Retina (tissue), 1 donor: ENCODE results near the gene HSPB1.
"Not testable (repeated sequence)": the region's sequence is repeated elsewhere in the genome, so short reads cannot be mapped to it uniquely, and the experiment has no call there.

Experiments used
- DNase-seq: peaks from one replicate; pipeline ENCODE4 v3.0.0-alpha.2; 2016

Gene HSPB1

GRCh38 chr7:76335417-76335816, 32.9 kb downstream of the HSPB1 start:
- DNase-seq, result not testable (repeated sequence)

GRCh38 chr7:76336094-76336493, 33.6 kb downstream of the HSPB1 start:
- no peak for DNase-seq

- DNase-seq, result no peak
Observed at GRCh38 chr7:76337147-76337546, 34.7 kb downstream of the HSPB1 start.

- no peak for DNase-seq
Observed at GRCh38 chr7:76338298-76339084, 36.0 kb downstream of the HSPB1 start.

GRCh38 chr7:76340617-76341131, 38.2 kb downstream of the HSPB1 start:
- DNase-seq, result no peak

- DNase-seq, result no peak
Observed at GRCh38 chr7:76342222-76342621, 39.7 kb downstream of the HSPB1 start.

GRCh38 chr7:76343294-76343930, 40.9 kb downstream of the HSPB1 start:
- DNase-seq, result no peak

GRCh38 chr7:76343931-76344321, 41.5 kb downstream of the HSPB1 start:
- no peak for DNase-seq

GRCh38 chr7:76346097-76346496, 43.6 kb downstream of the HSPB1 start:
- DNase-seq, result no peak

- no peak for DNase-seq
Observed at GRCh38 chr7:76346778-76347177, 44.3 kb downstream of the HSPB1 start.

- no peak for DNase-seq
Observed at GRCh38 chr7:76347710-76348109, 45.2 kb downstream of the HSPB1 start.

GRCh38 chr7:76349313-76349885, 46.9 kb downstream of the HSPB1 start:
- DNase-seq, result no peak

- no peak for DNase-seq
Observed at GRCh38 chr7:76351372-76351771, 48.9 kb downstream of the HSPB1 start.

GRCh38 chr7:76352193-76352592, 49.7 kb downstream of the HSPB1 start:
- DNase-seq, result no peak

- no peak for DNase-seq
Observed at GRCh38 chr7:76353744-76354143, 51.3 kb downstream of the HSPB1 start.
